Adrenal gland (tissue), 12 donors: Measurements from ENCODE around the gene THRAP3. TPM values are rescaled to one million over a fixed set of nuclear protein-coding genes. Genes with fewer than 3 reads are reported as not detected.
"Not testable (repeated sequence)": the region's sequence is repeated elsewhere in the genome, so short reads cannot be mapped to it uniquely, and the experiment has no call there.

Experiments used
- DNase-seq, 7 donors: peaks; one replicate each; pipeline ENCODE4 v3.0.0-alpha.2; 2019 to 2020
- H3K27ac ChIP-seq, 5 donors: fragments of 200-600 bp; sonication (generic) in 4 of 5; 1 replicate in 3 of 5; 2 replicates in 2 of 5; pipeline versions ENCODE4 v1.5.1 to v1.8.0; 2016 to 2020; ENCODE audit warnings: mild to moderate bottlenecking in 1 of 5
- H3K27me3 ChIP-seq: fragments of 200-600 bp; 2 replicates; pipeline ENCODE4 v1.8.0; 2021
- H3K36me3 ChIP-seq, 2 donors: fragments of 200-600 bp; replicated peaks in 1 of 2; 1 replicate in 1 of 2; 2 replicates in 1 of 2; pipeline versions ENCODE4 v1.5.1 to v1.8.0; 2018 to 2022
- H3K4me1 ChIP-seq, 2 donors: fragments of 200-600 bp; replicated peaks in 1 of 2; 1 replicate in 1 of 2; 2 replicates in 1 of 2; pipeline versions ENCODE4 v1.5.1 to v1.8.0; 2018 to 2021
- H3K4me3 ChIP-seq, 4 donors: fragments of 200-600 bp; sonication (generic) in 3 of 4; one replicate each; pipeline ENCODE4 v1.5.1; 2016 to 2018
- H3K9me3 ChIP-seq, 3 donors: fragments of 200-600 bp; sonication (generic) in 1 of 3; replicated peaks in 1 of 3; 1 replicate in 2 of 3; 2 replicates in 1 of 3; pipeline versions ENCODE4 v1.5.1 to v1.8.0; 2016 to 2021
- POLR2A ChIP-seq, 2 donors: fragments of 450-650 bp; IDR thresholded peaks; one replicate each; pipeline ENCODE4 v1.6.1; 2017; ENCODE audit warnings: antibody characterized with exemption in 2 of 2, mild to moderate bottlenecking in 2 of 2, moderate library complexity in 1 of 2
- WGBS, 4 donors: extraction: QIAGEN DNeasy Blood & Tissue Kit in 2 of 4; methylation state at CpG; one replicate each; pipeline versions ENCODE4 v1.1.5 to v1.1.7; 2013 to 2017; 5-methylcytosine and 5-hydroxymethylcytosine counted together
- intact Hi-C, 2 donors: fragments of 100-400 bp; cut with DNase I; formaldehyde crosslinking; loops; one replicate each; pipeline versions ENCODE4 v1.14.1 to v1.15.0; 2022 to 2023
- polyA plus RNA-seq, 3 donors: library from polyadenylated mRNA; stranded (reverse); fragments of 200-250 nt in 2 of 3; fragments of 350-450 nt in 1 of 3; fragmentation: Illumina TruSeq in 1 of 3; extraction: RNeasy Lipid Tissue Mini Kit (QIAGEN cat#74804) in 1 of 3; gene quantifications; one replicate each; pipeline ENCODE4 v1.2.3, GENCODE V29; 2013 to 2014
- total RNA-seq, 9 donors: library from RNA; depleted of rRNA in 4 of 9; stranded (reverse); fragments of >200 nt in 4 of 9; fragments of 120-200 nt in 1 of 9; fragmentation: NEBNext Ultra II Directional in 1 of 9; extraction: Animal tissue kit (Norgen Biotek cat#: 25700) in 1 of 9; gene quantifications; one replicate each; pipeline versions ENCODE4 v1.1.0 to v1.2.4, GENCODE V29; 2013 to 2023
- TF ChIP-seq, protein P1 (sequence below), 6 experiments: fragments of 450-650 bp in 4 of 6; fragments of 200-600 bp in 2 of 6; sonication (generic) in 1 of 6; IDR thresholded peaks; 1 replicate in 5 of 6; 2 replicates in 1 of 6; pipeline versions ENCODE4 v1.5.1 to v1.8.0; 2016 to 2021; ENCODE audit warnings: antibody characterized with exemption in 6 of 6, mild to moderate bottlenecking in 2 of 6, moderate library complexity in 1 of 6
- donor health status: healthy with polysubstance abuse.
- donor health status: Bipolar disorder and iron deficiency.
- donor health status: DM: yes; HTN: yes; CAD: no.
- donor health status: DM: no; HTN: no; CAD: no.
- donor health status: DM: no; HTN: no; CAD: no.
- donor health status: DM: yes; HTN: yes; CAD: no.

THRAP3 gene
- total and polyA plus RNA-seq, 12 donors, result 34.4 to 120 (median 83.2) TPM

DNA sequence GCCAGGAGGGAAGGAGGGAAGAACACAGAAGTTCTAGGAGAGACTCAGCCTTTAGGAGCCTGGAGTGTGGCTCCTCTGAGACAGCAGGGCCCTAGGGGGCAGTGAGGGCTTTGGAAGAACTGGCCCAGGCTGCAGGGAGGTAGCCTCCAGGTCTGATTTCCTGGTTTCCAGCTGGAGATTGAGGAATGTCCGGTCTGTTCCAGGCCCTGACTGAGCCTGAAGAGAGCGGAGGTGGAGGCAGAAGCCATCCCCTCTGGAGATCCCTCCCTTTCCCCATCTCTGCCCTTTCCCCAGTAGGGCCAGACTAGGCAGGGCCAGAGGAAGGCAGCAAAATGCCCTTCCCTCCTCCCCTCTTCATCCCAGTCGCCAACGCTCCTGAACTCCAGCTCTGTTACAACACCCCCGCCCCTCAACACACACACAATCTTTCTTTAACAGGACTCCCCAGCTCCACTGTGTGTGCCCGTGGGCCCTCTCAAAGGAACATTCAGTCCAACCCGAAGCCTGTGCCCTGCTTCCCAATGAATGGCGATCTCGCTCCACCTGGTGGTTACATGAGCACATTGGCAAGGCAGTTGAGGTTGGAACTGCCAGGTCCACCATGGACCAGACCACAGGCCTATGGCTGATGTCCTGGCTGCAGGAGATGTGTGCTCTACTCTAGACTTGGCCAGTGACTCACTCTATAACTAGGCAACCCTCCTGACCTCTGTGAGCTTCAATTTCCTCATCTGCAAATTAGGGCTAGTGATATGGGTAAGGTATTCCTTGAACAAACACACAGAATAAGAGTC, 36.2 kb upstream of the THRAP3 start:
- Histone ChIP-seq H3K4me1 (peaks cover 6 to 10% of the 10 kb centered on the region in 2 donors), H3K36me3 (no peaks in the 10 kb centered on the region), H3K27ac (peak overlapping the region in 4 of 5 donors; percentile 33 to 83 (median 73)), H3K27me3 (no peaks in the 10 kb centered on the region), H3K4me3 (no peak overlapping the region), H3K9me3 (no peaks in the 10 kb centered on the region)
- DNase-seq, result peak; percentile 84 to 96 (median 91)
- intact Hi-C loops, result loop anchor here (5.0 to 10.0 kb wide), 4 partner anchors 36 to 97 kb away; no protein-coding TSS in a partner anchor
- TF ChIP-seq, protein P1, sequence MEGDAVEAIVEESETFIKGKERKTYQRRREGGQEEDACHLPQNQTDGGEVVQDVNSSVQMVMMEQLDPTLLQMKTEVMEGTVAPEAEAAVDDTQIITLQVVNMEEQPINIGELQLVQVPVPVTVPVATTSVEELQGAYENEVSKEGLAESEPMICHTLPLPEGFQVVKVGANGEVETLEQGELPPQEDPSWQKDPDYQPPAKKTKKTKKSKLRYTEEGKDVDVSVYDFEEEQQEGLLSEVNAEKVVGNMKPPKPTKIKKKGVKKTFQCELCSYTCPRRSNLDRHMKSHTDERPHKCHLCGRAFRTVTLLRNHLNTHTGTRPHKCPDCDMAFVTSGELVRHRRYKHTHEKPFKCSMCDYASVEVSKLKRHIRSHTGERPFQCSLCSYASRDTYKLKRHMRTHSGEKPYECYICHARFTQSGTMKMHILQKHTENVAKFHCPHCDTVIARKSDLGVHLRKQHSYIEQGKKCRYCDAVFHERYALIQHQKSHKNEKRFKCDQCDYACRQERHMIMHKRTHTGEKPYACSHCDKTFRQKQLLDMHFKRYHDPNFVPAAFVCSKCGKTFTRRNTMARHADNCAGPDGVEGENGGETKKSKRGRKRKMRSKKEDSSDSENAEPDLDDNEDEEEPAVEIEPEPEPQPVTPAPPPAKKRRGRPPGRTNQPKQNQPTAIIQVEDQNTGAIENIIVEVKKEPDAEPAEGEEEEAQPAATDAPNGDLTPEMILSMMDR (IDR thresholded peaks at IDR 0.05), result peak; percentile 83 to 99 (median 96)
- peak in 1 of 2 donors; percentile 20 for TF ChIP-seq POLR2A (IDR thresholded peaks at IDR 0.05)
- 4 to 12% (median 6%) methylated on average over 9 of the region's 9 CpGs for WGBS, 4 donors

DNA sequence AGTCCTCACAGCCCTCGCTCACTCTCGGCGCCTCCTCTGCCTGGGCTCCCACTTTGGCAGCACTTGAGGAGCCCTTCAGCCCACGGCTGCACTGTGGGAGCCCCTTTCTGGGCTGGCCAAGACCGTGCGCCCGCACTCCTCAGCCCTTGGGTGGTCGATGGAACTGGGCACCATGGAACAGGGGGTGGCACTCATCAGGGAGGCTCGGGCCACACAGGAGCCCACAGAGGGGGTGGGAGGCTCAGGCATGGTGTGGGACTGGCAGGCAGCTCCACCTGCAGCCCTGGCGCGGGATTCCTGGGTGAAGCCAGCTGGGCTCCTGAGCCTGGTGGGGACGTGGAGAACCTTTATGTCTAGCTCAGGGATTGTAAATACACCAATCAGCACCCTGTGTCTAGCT, 27.4 kb upstream of the THRAP3 start:
- H3K4me1 ChIP-seq, H3K9me3 ChIP-seq, H3K36me3 ChIP-seq, DNase-seq, H3K27me3 ChIP-seq, intact Hi-C loops, H3K27ac ChIP-seq, H3K4me3 ChIP-seq: not testable (repeated sequence)
- 87 to 99% (median 92%) methylated on average over 10 to 12 of the region's 12 CpGs for WGBS, 4 donors

DNA sequence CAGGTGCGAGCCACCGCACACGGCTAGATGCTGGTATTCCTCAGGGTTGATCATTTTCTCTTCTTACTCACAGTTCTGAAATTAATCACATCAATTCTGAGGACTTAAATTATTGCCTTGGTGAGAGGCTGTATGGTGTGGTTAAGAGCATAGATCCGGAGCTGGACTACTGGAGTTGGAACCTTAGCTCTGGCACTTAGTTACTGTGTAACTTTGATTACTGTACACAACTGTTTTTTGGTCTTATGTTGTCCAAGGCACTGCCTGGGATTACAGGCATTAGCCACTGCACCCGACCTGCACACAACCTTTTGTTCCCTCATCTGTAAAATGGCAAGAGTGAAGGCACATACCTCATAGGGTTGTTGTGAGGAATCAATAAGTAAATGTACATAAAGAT, 25.6 kb upstream of the THRAP3 start:
- H3K27me3 ChIP-seq, result no peaks in the 10 kb centered on the region
- no peak overlapping the region for H3K4me3 ChIP-seq
- DNase-seq, result no peak
- H3K36me3 ChIP-seq, result no peaks in the 10 kb centered on the region
- peaks cover 5 to 6% of the 10 kb centered on the region in 2 donors for H3K4me1 ChIP-seq
- 90 to 94% (median 91%) methylated on average over 5 of the region's 5 CpGs for WGBS, 4 donors
- intact Hi-C loops, result no loop called here
- no peak overlapping the region for H3K27ac ChIP-seq
- no peaks in the 10 kb centered on the region for H3K9me3 ChIP-seq
- TF ChIP-seq, protein P1 (IDR thresholded peaks at IDR 0.05), result no peak
- no peak for TF ChIP-seq POLR2A (IDR thresholded peaks at IDR 0.05)

DNA sequence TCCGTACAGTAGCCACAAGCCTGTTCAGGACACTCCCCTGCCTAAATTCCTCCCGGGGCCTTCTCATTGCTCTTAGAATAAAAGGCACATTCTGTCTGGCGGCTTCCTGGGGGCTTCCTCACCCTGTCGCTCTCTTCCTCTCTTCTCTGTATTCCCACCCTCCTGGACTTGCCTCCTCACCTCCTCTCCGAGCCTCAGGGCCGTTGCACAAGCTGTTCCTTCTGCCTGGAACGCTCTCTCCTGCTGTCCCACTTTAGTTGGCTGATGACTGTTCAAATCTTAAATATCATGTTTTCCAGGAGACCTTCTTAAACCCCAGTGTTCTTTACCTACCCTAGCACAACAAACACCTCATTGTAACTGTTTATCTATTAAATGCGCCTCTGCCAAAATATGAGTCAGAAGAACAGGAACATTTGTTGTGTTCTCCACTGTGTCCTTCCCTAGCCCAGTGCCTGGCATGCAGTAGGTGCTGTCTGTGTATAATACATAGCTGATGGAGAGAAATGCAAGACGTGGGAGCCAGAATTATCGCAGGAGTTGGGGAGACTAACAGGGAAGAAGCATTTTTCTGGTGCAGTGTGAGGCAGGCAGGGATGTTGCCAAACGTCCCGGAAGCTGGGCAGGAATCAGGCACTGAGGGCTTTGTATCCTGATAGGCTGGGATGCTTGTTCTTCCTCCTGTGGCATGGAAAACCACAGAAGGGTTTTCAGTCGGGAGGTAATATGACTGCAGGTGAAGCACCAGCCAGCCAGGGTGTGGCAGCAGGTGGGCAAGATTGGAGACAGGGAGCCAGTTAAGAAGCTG, 24.1 kb upstream of the THRAP3 start:
- H3K27me3 ChIP-seq, result no peaks in the 10 kb centered on the region
- no peaks in the 10 kb centered on the region for H3K9me3 ChIP-seq
- WGBS, 4 donors, result 43 to 47% (median 46%) methylated on average over 13 of the region's 13 CpGs
- H3K36me3 ChIP-seq, result no peaks in the 10 kb centered on the region
- peak overlapping the region in 4 of 5 donors; percentile 25 to 60 (median 51) for H3K27ac ChIP-seq
- H3K4me1 ChIP-seq, result peaks cover 18 to 20% of the 10 kb centered on the region in 2 donors
- H3K4me3 ChIP-seq, result no peak overlapping the region
- intact Hi-C loops, result no loop called here
- DNase-seq, result peak in 6 of 7 donors; percentile 62 to 79 (median 76)
- TF ChIP-seq, protein P1 (IDR thresholded peaks at IDR 0.05), result no peak
- TF ChIP-seq POLR2A (IDR thresholded peaks at IDR 0.05), result peak in 1 of 2 donors; percentile 21
